Trophoblast cell (in vitro differentiated cells and primary cell): Measurements from ENCODE around the gene SMYD4.
"Not testable (repeated sequence)": the region's sequence is repeated elsewhere in the genome, so short reads cannot be mapped to it uniquely, and the experiment has no call there.

ENCODE experiments used
- DNase-seq, 2 donors: peaks; one replicate each; pipeline ENCODE4 v3.0.0-alpha.2; 2016
- H2AFZ ChIP-seq: 2 replicates; pipeline ENCODE4 v1.6.1; 2013; ENCODE audit warnings: low read length, moderate library complexity, mild to moderate bottlenecking; ENCODE audit not compliant: insufficient read depth, poor library complexity
- H2AK5ac ChIP-seq: 2 replicates; pipeline ENCODE4 v1.6.1; 2013; ENCODE audit warnings: mild to moderate bottlenecking, low read length
- H2BK120ac ChIP-seq: 2 replicates; pipeline ENCODE4 v1.6.1; 2013; ENCODE audit warnings: low read length, mild to moderate bottlenecking, moderate library complexity; ENCODE audit not compliant: insufficient read depth, poor library complexity
- H2BK12ac ChIP-seq: 2 replicates; pipeline ENCODE4 v1.6.1; 2013; ENCODE audit warnings: mild to moderate bottlenecking, low read length, moderate library complexity
- H2BK5ac ChIP-seq: 2 replicates; pipeline ENCODE4 v1.6.1; 2013; ENCODE audit warnings: low read length, low read depth, moderate library complexity, mild to moderate bottlenecking; ENCODE audit not compliant: poor library complexity
- H3K14ac ChIP-seq: 2 replicates; pipeline ENCODE4 v1.6.1; 2013; ENCODE audit warnings: mild to moderate bottlenecking, low read length
- H3K18ac ChIP-seq: 2 replicates; pipeline ENCODE4 v1.6.1; 2013; ENCODE audit warnings: mild to moderate bottlenecking, low read length
- H3K23ac ChIP-seq: 2 replicates; pipeline ENCODE4 v1.6.1; 2013; ENCODE audit warnings: low read length
- H3K27ac ChIP-seq: 2 replicates; pipeline ENCODE4 v1.5.1; 2013; ENCODE audit warnings: low read depth, mild to moderate bottlenecking, inconsistent platforms, low read length, moderate library complexity
- H3K27me3 ChIP-seq: 2 replicates; pipeline ENCODE4 v1.6.1; 2013; ENCODE audit warnings: inconsistent platforms, mild to moderate bottlenecking, low read length, moderate library complexity; ENCODE audit not compliant: insufficient read depth
- H3K36me3 ChIP-seq, 2 experiments: 1 replicate in 1 of 2; 2 replicates in 1 of 2; pipeline ENCODE4 v1.6.1; 2013; ENCODE audit warnings: low read length in 2 of 2, mild to moderate bottlenecking in 2 of 2, moderate library complexity in 1 of 2; ENCODE audit not compliant: insufficient read depth in 2 of 2, control insufficient read depth in 1 of 2
- H3K4ac ChIP-seq: 2 replicates; pipeline ENCODE4 v1.6.1; 2013; ENCODE audit warnings: low read depth, mild to moderate bottlenecking, low read length, moderate library complexity
- H3K4me1 ChIP-seq, 2 experiments: 1 replicate in 1 of 2; 2 replicates in 1 of 2; pipeline ENCODE4 v1.6.1; 2013; ENCODE audit warnings: low read length in 2 of 2, mild to moderate bottlenecking in 2 of 2, moderate library complexity in 1 of 2; ENCODE audit not compliant: insufficient read depth in 2 of 2, control insufficient read depth in 1 of 2
- H3K4me2 ChIP-seq: 2 replicates; pipeline ENCODE4 v1.6.1; 2013; ENCODE audit warnings: inconsistent platforms, mild to moderate bottlenecking, low read length, moderate library complexity
- H3K4me3 ChIP-seq: 2 replicates; pipeline ENCODE4 v1.5.1; 2013; ENCODE audit warnings: mild to moderate bottlenecking, low read depth, low read length, inconsistent platforms
- H3K79me1 ChIP-seq: one replicate; pipeline ENCODE4 v1.6.1; 2013; ENCODE audit warnings: low read length
- H3K79me2 ChIP-seq: 2 replicates; pipeline ENCODE4 v1.6.1; 2013; ENCODE audit warnings: low read length, mild to moderate bottlenecking; ENCODE audit not compliant: control insufficient read depth, insufficient read depth, poor library complexity
- H3K9ac ChIP-seq: 2 replicates; pipeline ENCODE4 v1.6.1; 2013; ENCODE audit warnings: mild to moderate bottlenecking, low read length
- H3K9me3 ChIP-seq: 2 replicates; pipeline ENCODE4 v1.6.1; 2013; ENCODE audit warnings: low read depth, mild to moderate bottlenecking, control low read depth, inconsistent platforms, low read length; ENCODE audit not compliant: insufficient read depth
- H4K12ac ChIP-seq: 2 replicates; pipeline ENCODE4 v1.6.1; 2013; ENCODE audit warnings: low read depth, mild to moderate bottlenecking, low read length, moderate library complexity
- H4K8ac ChIP-seq: 2 replicates; pipeline ENCODE4 v1.6.1; 2013; ENCODE audit warnings: low read depth, mild to moderate bottlenecking, low read length, moderate library complexity
- H4K91ac ChIP-seq: one replicate; pipeline ENCODE4 v1.6.1; 2013; ENCODE audit warnings: low read depth, mild to moderate bottlenecking, low read length, moderate library complexity
- WGBS: extraction: QIAGEN DNeasy Blood & Tissue Kit; methylation state at CpG from one replicate; pipeline ENCODE4 v1.1.7; 2013; ENCODE audit warnings: missing lambda C conversion rate; ENCODE audit not compliant: insufficient read length, insufficient coverage; ENCODE audit errors: extremely low coverage; 5-methylcytosine and 5-hydroxymethylcytosine counted together

The SMYD4 gene

DNA sequence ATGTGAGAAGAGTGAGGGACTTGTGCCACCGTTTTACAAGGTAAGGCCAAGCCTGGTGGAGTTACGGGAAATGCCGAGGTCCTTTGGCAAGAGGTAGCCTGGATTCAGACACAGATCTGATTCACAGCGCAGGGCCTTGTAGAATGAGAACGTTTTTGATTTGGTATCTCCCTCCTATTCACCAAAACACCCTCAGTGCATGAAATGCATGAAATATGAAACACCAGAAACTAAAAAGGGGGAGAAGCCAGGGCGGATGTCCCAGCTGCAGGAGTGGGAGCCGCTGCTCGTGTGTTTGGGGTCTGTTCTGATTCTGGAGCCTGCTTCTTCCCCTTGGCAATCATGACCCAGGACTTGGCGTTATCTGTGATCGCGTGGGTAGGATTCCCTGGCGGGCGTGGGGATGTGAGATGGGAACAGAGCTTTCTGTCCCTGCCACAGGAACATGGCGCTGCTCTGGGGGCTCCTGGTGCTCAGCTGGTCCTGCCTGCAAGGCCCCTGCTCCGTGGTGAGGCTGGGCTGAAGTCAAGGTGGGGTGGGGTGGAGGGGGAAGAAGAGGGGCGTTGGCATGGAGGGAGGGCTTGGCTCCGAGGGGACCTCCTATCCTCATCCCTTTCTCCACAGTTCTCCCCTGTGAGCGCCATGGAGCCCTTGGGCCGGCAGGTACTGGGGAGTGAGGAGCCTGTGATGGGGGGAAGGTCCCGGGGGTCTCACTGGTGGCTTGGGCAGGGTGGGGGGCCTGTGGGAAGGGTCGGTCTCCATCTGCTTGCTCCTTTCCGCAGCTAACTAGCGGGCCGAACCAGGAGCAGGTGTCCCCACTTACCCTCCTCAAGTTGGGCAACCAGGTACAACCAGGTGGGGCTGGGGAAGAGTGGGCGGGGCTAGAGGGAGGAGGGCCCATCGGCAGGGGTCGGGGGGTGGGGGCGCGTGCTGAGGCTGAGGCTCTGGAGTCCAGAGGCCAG lies 84.9 kb downstream of the SMYD4 start:
- no CpG with 5 or more reads among the region's 29 CpGs for WGBS
- Histone ChIP-seq H4K12ac (no peak overlapping the region), H3K4ac (no peak overlapping the region), H2AK5ac (no peak overlapping the region), H3K9me3 (peaks cover 3% of the 10 kb centered on the region), H3K27me3 (no peaks in the 10 kb centered on the region), H3K18ac (no peak overlapping the region), H2AFZ (no peak overlapping the region), H3K9ac (no peak overlapping the region), H3K27ac (no peak overlapping the region), H3K79me1 (no peaks in the 10 kb centered on the region), H3K23ac (no peak overlapping the region), H3K4me2 (no peak overlapping the region), H2BK12ac (no peak overlapping the region), H2BK5ac (no peak overlapping the region), H3K14ac (no peak overlapping the region), H3K4me1 (peaks cover 0 to 3% of the 10 kb centered on the region in 2 experiments), H4K8ac (no peak overlapping the region), H3K79me2 (no peaks in the 10 kb centered on the region), H3K36me3 (no peaks in the 10 kb centered on the region), H2BK120ac (no peak overlapping the region), H3K4me3 (no peak overlapping the region), H4K91ac (no peak overlapping the region)
- DNase-seq = no peak

DNA sequence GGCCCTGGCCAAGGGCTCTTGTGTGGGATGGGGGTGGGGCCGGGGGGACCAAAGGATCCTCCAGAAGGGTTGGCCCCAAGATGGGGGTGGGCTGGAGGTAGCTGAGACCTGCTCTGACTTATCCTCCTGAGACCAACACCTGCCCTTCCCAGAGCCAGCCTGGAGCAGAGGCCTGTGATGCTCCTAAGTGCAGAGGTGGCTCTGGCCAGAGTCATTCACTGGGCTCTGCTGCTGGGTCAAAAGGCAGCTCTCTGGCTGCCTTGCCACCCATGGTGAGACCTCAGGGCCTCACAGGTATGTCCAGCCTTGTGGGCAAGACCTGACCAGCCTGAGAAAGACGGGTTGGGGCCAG lies 86.6 kb downstream of the SMYD4 start:
- Histone ChIP-seq H3K4me1 (no peaks in the 10 kb centered on the region), H3K4me3 (no peak overlapping the region), H3K79me1 (no peaks in the 10 kb centered on the region), H2BK120ac (no peak overlapping the region), H4K91ac (no peak overlapping the region), H3K14ac (no peak overlapping the region), H2BK5ac (no peak overlapping the region), H3K9ac (no peak overlapping the region), H3K4ac (no peak overlapping the region), H3K4me2 (no peak overlapping the region), H3K27me3 (no peaks in the 10 kb centered on the region), H3K36me3 (no peaks in the 10 kb centered on the region), H3K9me3 (peaks cover 3% of the 10 kb centered on the region), H4K12ac (no peak overlapping the region), H3K27ac (no peak overlapping the region), H2BK12ac (no peak overlapping the region), H4K8ac (no peak overlapping the region), H2AK5ac (no peak overlapping the region), H2AFZ (no peak overlapping the region), H3K18ac (no peak overlapping the region), H3K23ac (no peak overlapping the region), H3K79me2 (no peaks in the 10 kb centered on the region)
- DNase-seq = no peak
- no CpG with 5 or more reads among the region's 2 CpGs for WGBS

DNA sequence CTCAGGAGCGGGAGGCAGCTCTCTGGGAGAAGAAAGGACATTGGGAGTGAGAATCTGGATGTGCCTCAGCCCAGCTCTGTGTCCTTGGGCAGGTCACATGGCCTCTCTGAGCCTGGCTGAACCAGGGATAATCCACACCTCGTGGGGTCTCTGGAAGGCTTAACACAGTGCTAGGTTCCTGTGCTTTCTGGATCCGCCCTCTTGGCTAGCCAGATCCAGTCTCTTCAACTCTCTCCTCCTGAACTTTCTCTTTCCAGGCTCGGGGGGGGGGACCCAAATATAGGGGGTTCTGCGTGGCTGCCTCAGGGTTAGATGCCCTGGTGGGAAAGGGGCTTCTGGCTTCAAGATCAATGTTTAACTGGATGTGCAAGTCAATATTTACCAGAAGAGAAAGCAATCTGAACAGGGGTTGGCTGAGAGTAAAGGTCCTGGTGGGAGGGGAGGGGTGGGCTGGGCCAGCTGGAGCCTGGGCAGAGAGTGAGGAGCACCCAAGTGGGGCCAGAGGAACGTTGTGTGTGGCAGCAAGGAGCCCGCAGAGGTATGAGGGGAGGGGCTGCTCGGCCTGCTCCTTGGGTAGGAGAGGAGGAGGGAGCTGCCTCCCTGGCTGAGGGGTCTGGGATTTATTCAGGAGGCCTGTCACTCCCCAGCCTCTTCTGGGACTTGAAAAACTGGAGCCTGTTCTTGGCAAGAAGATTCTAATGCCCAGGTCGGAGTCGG lies 87.2 kb downstream of the SMYD4 start, which contains the start of gene SERPINF2:
Gene SERPINF2, plus strand, starts transcription at position 501 of the 717 bp plus-strand sequence. CDS start 2,125 bp downstream, outside the sequence.
- H3K9me3 ChIP-seq = peaks cover 3% of the 10 kb centered on the region
- no peak within 1 kb of the TSS for H4K8ac ChIP-seq
- H2BK120ac ChIP-seq = no peak within 1 kb of the TSS
- WGBS = no CpG with 5 or more reads among the region's 10 CpGs
- H3K4me2 ChIP-seq = no peak within 1 kb of the TSS
- no peaks in the 10 kb centered on the region for H3K4me1 ChIP-seq
- H2AK5ac ChIP-seq = no peak within 1 kb of the TSS
- H3K79me1 ChIP-seq = no peaks in the 10 kb centered on the region
- no peak within 1 kb of the TSS for H3K4ac ChIP-seq
- H3K79me2 ChIP-seq = no peaks in the 10 kb centered on the region
- no peak within 1 kb of the TSS for H2BK12ac ChIP-seq
- no peak within 1 kb of the TSS for H3K9ac ChIP-seq
- H3K18ac ChIP-seq = no peak within 1 kb of the TSS
- peaks cover 4% of the 10 kb centered on the region in 2 experiments for H3K36me3 ChIP-seq
- H3K4me3 ChIP-seq = no peak within 1 kb of the TSS
- H3K14ac ChIP-seq = no peak within 1 kb of the TSS
- H4K91ac ChIP-seq = no peak within 1 kb of the TSS
- H2AFZ ChIP-seq = no peak within 1 kb of the TSS
- DNase-seq = no peak
- no peak within 1 kb of the TSS for H4K12ac ChIP-seq
- no peaks in the 10 kb centered on the region for H3K27me3 ChIP-seq
- no peak within 1 kb of the TSS for H3K23ac ChIP-seq
- H3K27ac ChIP-seq = no peak within 1 kb of the TSS
- no peak within 1 kb of the TSS for H2BK5ac ChIP-seq

DNA sequence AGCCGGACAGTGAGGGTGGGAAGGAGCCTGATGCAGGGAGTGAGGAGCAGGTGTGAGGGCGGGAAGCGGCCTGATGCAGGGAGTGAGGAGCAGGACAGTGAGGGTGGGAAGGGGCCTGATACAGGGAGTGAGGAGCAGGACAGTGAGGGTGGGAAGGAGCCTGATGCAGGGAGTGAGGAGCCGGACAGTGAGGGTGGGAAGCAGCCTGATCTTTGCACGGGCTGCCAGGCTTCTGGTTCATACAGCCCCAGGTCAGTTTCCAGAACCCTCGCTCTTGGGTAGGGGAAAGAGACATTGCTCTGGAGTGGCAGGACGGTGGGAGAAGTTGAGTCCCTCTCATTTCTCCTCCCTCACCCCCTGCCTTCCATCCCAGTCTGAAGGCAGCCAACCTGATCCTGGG lies 87.8 kb downstream of the SMYD4 start:
- not testable (repeated sequence) for H3K79me2 ChIP-seq, H3K79me1 ChIP-seq, H3K14ac ChIP-seq, H2BK5ac ChIP-seq, H3K27ac ChIP-seq, H3K4me1 ChIP-seq, H3K27me3 ChIP-seq, H3K9me3 ChIP-seq, H2BK12ac ChIP-seq, H2BK120ac ChIP-seq, H3K23ac ChIP-seq, H2AK5ac ChIP-seq, H2AFZ ChIP-seq, DNase-seq, H4K91ac ChIP-seq, H3K4me3 ChIP-seq, H3K4me2 ChIP-seq, H3K9ac ChIP-seq, H3K4ac ChIP-seq, H3K36me3 ChIP-seq, H3K18ac ChIP-seq, H4K8ac ChIP-seq, H4K12ac ChIP-seq
- WGBS = no CpG with 5 or more reads among the region's 7 CpGs
